Spleen (tissue), 11 donors: ENCODE measurements around the gene EEF1AKMT3. TPM values are rescaled to one million over a fixed set of nuclear protein-coding genes. Genes with fewer than 3 reads are reported as not detected.
A peak's percentile ranks its signal among the peaks of the same experiment; 100 is the strongest.
"Not testable (repeated sequence)": the region's sequence is repeated elsewhere in the genome, so short reads cannot be mapped to it uniquely, and the experiment has no call there.

ENCODE experiments used
- DNase-seq: peaks from one replicate; pipeline ENCODE4 v3.0.0-alpha.2; 2020
- H3K27ac ChIP-seq, 8 donors: fragments of 200-600 bp; sonication (generic) in 7 of 8; 1 replicate in 4 of 8; 2 replicates in 4 of 8; pipeline versions ENCODE4 v1.5.0 to v1.8.0; 2016 to 2021; ENCODE audit warnings: inconsistent platforms in 4 of 8, mild to moderate bottlenecking in 4 of 8, moderate library complexity in 1 of 8
- H3K27me3 ChIP-seq, 7 donors: fragments of 200-600 bp; sonication (generic) in 6 of 7; replicated peaks in 1 of 7; 1 replicate in 4 of 7; 2 replicates in 3 of 7; pipeline versions ENCODE4 v1.5.0 to v1.8.0; 2016 to 2021; ENCODE audit warnings: inconsistent platforms in 3 of 7, mild to moderate bottlenecking in 1 of 7
- H3K36me3 ChIP-seq, 6 donors: fragments of 200-600 bp; sonication (generic) in 5 of 6; 1 replicate in 4 of 6; 2 replicates in 2 of 6; pipeline versions ENCODE4 v1.5.0 to v1.8.0; 2016 to 2021; ENCODE audit warnings: inconsistent platforms in 2 of 6
- H3K4me1 ChIP-seq, 6 donors: fragments of 200-600 bp; sonication (generic) in 5 of 6; 1 replicate in 3 of 6; 2 replicates in 3 of 6; pipeline versions ENCODE4 v1.5.0 to v1.8.0; 2016 to 2021; ENCODE audit warnings: inconsistent platforms in 3 of 6
- H3K4me3 ChIP-seq, 8 donors: fragments of 200-600 bp; sonication (generic) in 7 of 8; 1 replicate in 4 of 8; 2 replicates in 4 of 8; pipeline versions ENCODE4 v1.5.0 to v1.8.0; 2016 to 2021; ENCODE audit warnings: inconsistent platforms in 4 of 8, mild to moderate bottlenecking in 4 of 8, moderate library complexity in 2 of 8
- H3K9me3 ChIP-seq, 8 donors: fragments of 200-600 bp; sonication (generic) in 7 of 8; 1 replicate in 4 of 8; 2 replicates in 4 of 8; pipeline versions ENCODE4 v1.5.0 to v1.8.0; 2016 to 2021; ENCODE audit warnings: inconsistent platforms in 4 of 8
- POLR2A ChIP-seq, 3 donors: fragments of 450-650 bp; IDR thresholded peaks; one replicate each; pipeline ENCODE4 v1.5.1; 2017; ENCODE audit warnings: antibody characterized with exemption in 3 of 3, mild to moderate bottlenecking in 1 of 3
- POLR2AphosphoS5 ChIP-seq, 3 donors: sonication (generic); formaldehyde crosslinking; IDR thresholded peaks; one replicate each; pipeline ENCODE4 v1.5.1; 2017; ENCODE audit warnings: antibody characterized with exemption in 3 of 3
- WGBS, 5 donors: extraction: QIAGEN DNeasy Blood & Tissue Kit in 3 of 5; methylation state at CpG; one replicate each; pipeline versions ENCODE4 v1.1.5 to v1.1.7; 2013 to 2018; 5-methylcytosine and 5-hydroxymethylcytosine counted together
- intact Hi-C: fragments of 100-400 bp; cut with DNase I; formaldehyde crosslinking; loops from one replicate; pipeline ENCODE4 v1.15.0; 2023; ENCODE audit warnings: low total_unique reads
- polyA plus RNA-seq, 3 donors: library from polyadenylated mRNA; stranded (reverse); fragments of 200-250 nt; gene quantifications; one replicate each; pipeline ENCODE4 v1.2.1, GENCODE V29; 2013
- total RNA-seq, 7 donors: library from RNA; depleted of rRNA in 3 of 7; stranded (reverse); fragments of >200 nt in 3 of 7; fragmentation: NEBNext Ultra II Directional in 4 of 7; extraction: Animal tissue kit (Norgen Biotek cat#: 25700) in 4 of 7; gene quantifications; one replicate each; pipeline versions ENCODE4 v1.1.0 to v1.2.1, GENCODE V29; 2016 to 2021
- TF ChIP-seq, protein P1 (sequence below), 11 experiments: fragments of 200-600 bp in 7 of 11; fragments of 450-650 bp in 4 of 11; sonication (generic) in 4 of 11; IDR thresholded peaks in 8 of 11; conservative IDR thresholded peaks in 3 of 11; 1 replicate in 7 of 11; 2 replicates in 4 of 11; pipeline versions ENCODE4 v1.4.0 to v1.8.0; 2016 to 2021; ENCODE audit warnings: antibody characterized with exemption in 11 of 11, inconsistent platforms in 4 of 11, mild to moderate bottlenecking in 1 of 11
- donor health status: healthy with polysubstance abuse.
- donor health status: DM: no; HTN: no; CAD: no; lungs with moderate emphysema.
- donor health status: DM: no; HTN: no; CAD: no.
- donor health status: Bipolar disorder and iron deficiency.
- donor health status: healthy.
- donor health status: DM: no; HTN: no; CAD: no.
- donor health status: DM: yes; HTN: yes; CAD: no.

EEF1AKMT3 gene
- total and polyA plus RNA-seq, 10 donors = 1.2 to 9.5 (median 4.4) TPM

DNA sequence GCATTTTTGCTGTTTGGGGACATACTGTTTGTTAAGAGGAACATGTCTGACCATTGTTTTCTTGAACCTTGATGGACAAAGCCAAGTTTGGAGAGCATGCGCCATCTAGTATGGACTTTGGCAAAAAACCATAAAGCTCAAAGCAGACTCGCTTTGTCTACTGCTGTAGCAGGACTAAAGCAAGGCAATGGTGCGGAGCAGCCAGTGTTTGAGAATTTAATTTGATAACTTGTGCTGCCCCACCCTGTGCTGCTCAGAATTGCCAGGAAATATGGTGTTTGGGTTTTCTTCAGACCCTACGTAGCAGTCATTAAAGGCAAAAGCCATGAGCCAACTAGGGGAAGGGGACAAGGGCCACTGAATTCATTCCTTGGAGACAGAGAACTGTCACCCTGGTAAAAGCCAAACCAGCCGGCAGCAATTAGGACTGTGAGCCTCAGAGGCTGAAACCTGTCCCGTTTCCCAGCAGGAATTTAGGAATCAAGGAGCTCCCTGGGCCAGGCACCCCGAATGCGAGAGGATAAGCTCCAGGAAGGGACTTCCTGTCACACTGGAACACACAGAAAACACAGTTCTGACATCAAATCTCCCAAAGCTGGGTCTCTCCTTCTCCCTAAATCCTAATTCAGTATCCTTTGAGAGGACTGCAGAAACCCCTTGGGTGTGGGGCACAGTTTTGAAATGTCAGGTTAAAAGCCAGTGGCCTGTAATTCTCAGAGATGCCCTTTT, 45.0 kb downstream of the EEF1AKMT3 start:
- Histone ChIP-seq H3K36me3 (peaks cover 0 to 50% (median 32%) of the 10 kb centered on the region in 6 donors), H3K9me3 (no peaks in the 10 kb centered on the region), H3K27ac (peak overlapping the region in 6 of 8 donors; percentile 17 to 53 (median 44)), H3K4me1 (peaks cover 0 to 39% (median 21%) of the 10 kb centered on the region in 6 donors), H3K4me3 (no peak overlapping the region), H3K27me3 (no peaks in the 10 kb centered on the region)
- intact Hi-C loops = no loop called here
- TF ChIP-seq POLR2AphosphoS5 (IDR thresholded peaks at IDR 0.05) = no peak
- DNase-seq = peak; percentile 51
- WGBS, 5 donors = 77 to 96% (median 86%) methylated on average over 8 of the region's 8 CpGs

DNA sequence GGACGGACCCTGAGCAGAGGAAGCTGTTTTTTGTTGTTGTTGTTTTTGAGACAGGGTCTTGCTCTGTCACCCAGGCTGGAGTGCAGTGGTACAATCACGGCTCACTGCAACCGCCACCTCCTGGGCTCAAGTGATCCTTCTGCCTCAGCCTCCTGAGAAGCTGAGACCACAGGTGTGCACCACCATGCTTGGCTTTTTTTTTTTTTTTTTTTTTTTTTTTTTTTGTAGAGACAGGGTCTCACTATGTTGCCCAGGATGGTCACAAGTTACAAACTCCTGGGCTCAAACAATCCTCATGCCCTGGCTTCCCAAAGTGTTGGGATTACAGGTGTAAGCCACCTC, 45.5 kb downstream of the EEF1AKMT3 start:
- H3K27me3 ChIP-seq, H3K9me3 ChIP-seq, intact Hi-C loops, H3K4me3 ChIP-seq: not testable (repeated sequence)
- H3K27ac ChIP-seq = peak overlapping the region in 6 of 8 donors; percentile 17 to 53 (median 44)
- peaks cover 3 to 51% (median 37%) of the 10 kb centered on the region in 6 donors for H3K36me3 ChIP-seq
- peak; percentile 21 for DNase-seq
- peaks cover 0 to 45% (median 26%) of the 10 kb centered on the region in 6 donors for H3K4me1 ChIP-seq
- peak in 1 of 3 donors; percentile 18 for TF ChIP-seq POLR2AphosphoS5 (IDR thresholded peaks at IDR 0.05)
- 83 to 90% (median 86%) methylated on average over 3 of the region's 3 CpGs for WGBS, 5 donors

DNA sequence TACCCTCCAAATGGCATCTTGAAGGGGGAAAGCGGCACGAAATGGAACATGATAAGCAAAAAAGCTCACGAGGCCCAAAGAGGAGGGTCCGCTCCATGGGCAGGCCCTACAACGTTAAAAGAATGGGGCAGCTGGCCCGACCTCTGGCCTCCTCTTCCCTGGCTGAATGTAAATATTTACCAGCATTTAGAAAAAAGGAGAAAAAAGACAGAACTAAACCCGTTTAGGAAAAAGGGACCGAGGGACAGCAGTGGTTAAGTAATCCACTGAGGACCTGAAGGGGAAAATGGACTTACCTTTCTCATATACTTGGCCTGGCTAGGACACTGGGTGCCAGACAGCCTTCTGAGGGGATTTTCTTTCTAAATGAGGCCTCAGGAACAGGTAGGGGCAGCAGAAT, 47.7 kb downstream of the EEF1AKMT3 start:
- H3K27me3 ChIP-seq, H3K27ac ChIP-seq, H3K9me3 ChIP-seq, intact Hi-C loops, H3K4me3 ChIP-seq: not testable (repeated sequence)
- Histone ChIP-seq H3K4me1 (peaks cover 0 to 54% (median 20%) of the 10 kb centered on the region in 6 donors), H3K36me3 (peaks cover 8 to 72% (median 59%) of the 10 kb centered on the region in 6 donors)
- 80 to 90% (median 87%) methylated on average over 8 of the region's 8 CpGs for WGBS, 5 donors
- peak; percentile 25 for DNase-seq

DNA sequence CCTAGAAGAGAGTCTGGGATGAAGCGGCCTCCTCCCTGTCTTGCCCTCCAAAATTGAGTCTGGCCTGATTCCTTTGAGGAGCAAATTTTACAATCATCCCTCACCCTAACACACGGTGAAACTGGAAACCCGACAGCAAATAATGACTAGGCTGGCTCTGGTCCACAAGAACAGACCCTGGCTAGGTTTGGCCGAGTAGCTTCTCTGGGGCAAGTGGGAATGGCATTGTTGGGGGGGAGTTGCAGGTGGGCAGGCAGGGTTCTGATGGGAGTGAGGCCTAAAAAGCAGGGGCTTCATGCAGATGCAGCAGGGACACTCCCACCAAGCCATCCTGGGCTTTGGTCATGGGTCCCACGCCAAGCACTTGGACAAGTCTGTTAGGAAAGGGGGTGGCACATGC, 48.6 kb downstream of the EEF1AKMT3 start:
- H3K27ac ChIP-seq = peak overlapping the region in 1 of 8 donors; percentile 16
- DNase-seq = peak; percentile 39

DNA sequence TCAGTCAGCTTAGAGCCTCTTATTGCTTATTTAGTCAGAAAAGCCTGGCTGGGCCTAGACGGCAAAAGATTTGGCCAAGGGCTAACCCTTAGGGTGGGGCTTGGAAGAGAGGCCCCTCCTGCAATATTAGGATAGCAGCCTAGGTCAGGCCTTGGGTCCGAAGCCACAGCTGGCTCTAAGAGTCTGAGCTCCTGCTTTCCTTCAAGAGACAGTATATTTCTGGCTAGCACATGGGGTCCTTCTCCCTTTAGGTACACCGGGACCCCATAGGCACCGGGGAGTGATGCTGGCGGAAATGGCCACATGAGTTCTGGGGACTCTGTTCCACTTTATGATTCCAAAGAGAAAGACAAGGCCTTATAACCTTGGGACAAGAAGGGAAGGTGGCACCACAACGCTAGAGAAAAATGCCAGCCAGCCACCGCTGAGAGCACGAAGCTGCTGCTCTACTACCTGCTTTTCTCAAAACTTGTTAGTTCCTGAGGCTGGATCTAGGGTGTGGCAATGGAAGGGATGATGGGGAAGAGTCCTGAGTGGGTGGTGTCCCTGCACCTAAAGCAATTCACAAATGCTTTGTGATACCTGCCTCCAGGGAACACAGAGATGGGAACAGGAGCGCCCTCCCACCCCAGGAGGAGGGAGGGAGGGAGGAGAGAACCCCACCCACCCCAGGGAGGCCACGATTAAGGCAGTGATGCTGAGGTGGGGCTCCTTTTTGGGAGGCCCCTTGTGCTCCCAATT, 49.2 kb downstream of the EEF1AKMT3 start:
- peak; percentile 45 for DNase-seq
- peaks cover 12 to 88% (median 74%) of the 10 kb centered on the region in 6 donors for H3K36me3 ChIP-seq
- H3K4me1 ChIP-seq = peaks cover 0 to 47% (median 12%) of the 10 kb centered on the region in 6 donors
- H3K27ac ChIP-seq = peak overlapping the region in 3 of 8 donors; percentile 3 to 65 (median 35)
- 84 to 96% (median 88%) methylated on average over 10 of the region's 10 CpGs for WGBS, 5 donors
- H3K4me3 ChIP-seq = no peak overlapping the region
- intact Hi-C loops = no loop called here
- no peak for TF ChIP-seq POLR2AphosphoS5 (IDR thresholded peaks at IDR 0.05)
- TF ChIP-seq, protein P1, sequence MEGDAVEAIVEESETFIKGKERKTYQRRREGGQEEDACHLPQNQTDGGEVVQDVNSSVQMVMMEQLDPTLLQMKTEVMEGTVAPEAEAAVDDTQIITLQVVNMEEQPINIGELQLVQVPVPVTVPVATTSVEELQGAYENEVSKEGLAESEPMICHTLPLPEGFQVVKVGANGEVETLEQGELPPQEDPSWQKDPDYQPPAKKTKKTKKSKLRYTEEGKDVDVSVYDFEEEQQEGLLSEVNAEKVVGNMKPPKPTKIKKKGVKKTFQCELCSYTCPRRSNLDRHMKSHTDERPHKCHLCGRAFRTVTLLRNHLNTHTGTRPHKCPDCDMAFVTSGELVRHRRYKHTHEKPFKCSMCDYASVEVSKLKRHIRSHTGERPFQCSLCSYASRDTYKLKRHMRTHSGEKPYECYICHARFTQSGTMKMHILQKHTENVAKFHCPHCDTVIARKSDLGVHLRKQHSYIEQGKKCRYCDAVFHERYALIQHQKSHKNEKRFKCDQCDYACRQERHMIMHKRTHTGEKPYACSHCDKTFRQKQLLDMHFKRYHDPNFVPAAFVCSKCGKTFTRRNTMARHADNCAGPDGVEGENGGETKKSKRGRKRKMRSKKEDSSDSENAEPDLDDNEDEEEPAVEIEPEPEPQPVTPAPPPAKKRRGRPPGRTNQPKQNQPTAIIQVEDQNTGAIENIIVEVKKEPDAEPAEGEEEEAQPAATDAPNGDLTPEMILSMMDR (IDR thresholded peaks at IDR 0.05 in 8 of 11, conservative IDR thresholded peaks at IDR 0.05 in 3 of 11) = no peak
- no peak for TF ChIP-seq POLR2A (IDR thresholded peaks at IDR 0.05)
- no peaks in the 10 kb centered on the region for H3K27me3 ChIP-seq
- no peaks in the 10 kb centered on the region for H3K9me3 ChIP-seq

More for the DNA sequence above, 48.6 kb downstream of the EEF1AKMT3 start:
- H3K4me1 ChIP-seq = peaks cover 0 to 47% (median 16%) of the 10 kb centered on the region in 6 donors
- H3K36me3 ChIP-seq = peaks cover 8 to 81% (median 68%) of the 10 kb centered on the region in 6 donors
- WGBS, 5 donors = 91 to 96% (median 92%) methylated on average over 5 of the region's 5 CpGs
- TF ChIP-seq POLR2AphosphoS5 (IDR thresholded peaks at IDR 0.05) = peak in 1 of 3 donors; percentile 18
- intact Hi-C loops, H3K9me3 ChIP-seq, H3K4me3 ChIP-seq, H3K27me3 ChIP-seq: not testable (repeated sequence)
